Stimulated activated CD8-positive, alpha-beta memory T cell treated with anti-CD3 and anti-CD28 coated beads, Interleukin-12 subunit alpha, Interleukin-12 subunit beta, amount 100 ng/mL, for 1 hour (primary cell): ENCODE results near the gene OOSP2.
"Not testable (repeated sequence)": the region's sequence is repeated elsewhere in the genome, so short reads cannot be mapped to it uniquely, and the experiment has no call there.

Experiments
- DNase-seq: peaks from one replicate; pipeline ENCODE4 v3.0.0-alpha.2; 2020; ENCODE audit warnings: low read depth

The OOSP2 gene

GRCh38 chr11:60040109-60040508 lies at the start of gene OOSP2:
Gene OOSP2 (plus strand): TSS chr11:60040409. CDS start chr11:60040460, 51 bp downstream.
- no peak for DNase-seq

GRCh38 chr11:59990421-59990820 lies 49.8 kb upstream of the OOSP2 start:
- DNase-seq, result no peak

- no peak for DNase-seq
Observed at GRCh38 chr11:59992425-59992824, 47.8 kb upstream of the OOSP2 start.

GRCh38 chr11:59997800-59998199 lies 42.4 kb upstream of the OOSP2 start:
- DNase-seq, result no peak

- DNase-seq, result no peak
Observed at GRCh38 chr11:59999691-60000090, 40.5 kb upstream of the OOSP2 start.

- DNase-seq, result no peak
Observed at GRCh38 chr11:60003729-60004128, 36.5 kb upstream of the OOSP2 start.

- DNase-seq, result no peak
Observed at GRCh38 chr11:60005360-60005759, 34.8 kb upstream of the OOSP2 start.

GRCh38 chr11:60016881-60017280 lies 23.3 kb upstream of the OOSP2 start, which contains the start of gene OOSP4B:
Gene OOSP4B (plus strand): TSS chr11:60017181.
- DNase-seq, result no peak

GRCh38 chr11:60018058-60018457 lies 22.2 kb upstream of the OOSP2 start:
- DNase-seq, result no peak

- not testable (repeated sequence) for DNase-seq
Observed at GRCh38 chr11:60020376-60020775, 19.8 kb upstream of the OOSP2 start.

- no peak for DNase-seq
Observed at GRCh38 chr11:60029015-60029632, 11.1 kb upstream of the OOSP2 start.

- DNase-seq, result not testable (repeated sequence)
Observed at GRCh38 chr11:60050422-60050821, 10.2 kb downstream of the OOSP2 start.

- DNase-seq, result not testable (repeated sequence)
Observed at GRCh38 chr11:60050839-60051238, 10.6 kb downstream of the OOSP2 start.

GRCh38 chr11:60056349-60056969 lies 16.2 kb downstream of the OOSP2 start, which contains the start of gene MS4A3:
Gene MS4A3 (plus strand): TSS chr11:60056665. CDS start chr11:60061161, 4,496 bp downstream.
- no peak for DNase-seq

GRCh38 chr11:60059052-60059451 lies 18.8 kb downstream of the OOSP2 start:
- DNase-seq, result no peak

GRCh38 chr11:60059521-60060240 lies 19.5 kb downstream of the OOSP2 start:
- no peak for DNase-seq

GRCh38 chr11:60064111-60064510 lies 23.9 kb downstream of the OOSP2 start:
- DNase-seq, result no peak

GRCh38 chr11:60065801-60066200 lies 25.6 kb downstream of the OOSP2 start:
- no peak for DNase-seq

- DNase-seq, result no peak
Observed at GRCh38 chr11:60069450-60069849, 29.2 kb downstream of the OOSP2 start.

- not testable (repeated sequence) for DNase-seq
Observed at GRCh38 chr11:60071644-60072043, 31.4 kb downstream of the OOSP2 start.

GRCh38 chr11:60077216-60077817 lies 37.1 kb downstream of the OOSP2 start:
- DNase-seq, result no peak

GRCh38 chr11:60077981-60078380 lies 37.8 kb downstream of the OOSP2 start:
- DNase-seq, result no peak

- no peak for DNase-seq
Observed at GRCh38 chr11:60078745-60079144, 38.5 kb downstream of the OOSP2 start.
